ENCODE results near the gene UNC45B. TPM values are rescaled to one million over a fixed set of nuclear protein-coding genes. Genes with fewer than 3 reads are reported as not detected.

Gene UNC45B, protein sequence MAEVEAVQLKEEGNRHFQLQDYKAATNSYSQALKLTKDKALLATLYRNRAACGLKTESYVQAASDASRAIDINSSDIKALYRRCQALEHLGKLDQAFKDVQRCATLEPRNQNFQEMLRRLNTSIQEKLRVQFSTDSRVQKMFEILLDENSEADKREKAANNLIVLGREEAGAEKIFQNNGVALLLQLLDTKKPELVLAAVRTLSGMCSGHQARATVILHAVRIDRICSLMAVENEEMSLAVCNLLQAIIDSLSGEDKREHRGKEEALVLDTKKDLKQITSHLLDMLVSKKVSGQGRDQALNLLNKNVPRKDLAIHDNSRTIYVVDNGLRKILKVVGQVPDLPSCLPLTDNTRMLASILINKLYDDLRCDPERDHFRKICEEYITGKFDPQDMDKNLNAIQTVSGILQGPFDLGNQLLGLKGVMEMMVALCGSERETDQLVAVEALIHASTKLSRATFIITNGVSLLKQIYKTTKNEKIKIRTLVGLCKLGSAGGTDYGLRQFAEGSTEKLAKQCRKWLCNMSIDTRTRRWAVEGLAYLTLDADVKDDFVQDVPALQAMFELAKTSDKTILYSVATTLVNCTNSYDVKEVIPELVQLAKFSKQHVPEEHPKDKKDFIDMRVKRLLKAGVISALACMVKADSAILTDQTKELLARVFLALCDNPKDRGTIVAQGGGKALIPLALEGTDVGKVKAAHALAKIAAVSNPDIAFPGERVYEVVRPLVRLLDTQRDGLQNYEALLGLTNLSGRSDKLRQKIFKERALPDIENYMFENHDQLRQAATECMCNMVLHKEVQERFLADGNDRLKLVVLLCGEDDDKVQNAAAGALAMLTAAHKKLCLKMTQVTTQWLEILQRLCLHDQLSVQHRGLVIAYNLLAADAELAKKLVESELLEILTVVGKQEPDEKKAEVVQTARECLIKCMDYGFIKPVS
- total RNA-seq (2021): 0.07 and 0.22 TPM in 2 replicates
- long read RNA-seq: 0 reads

DNA sequence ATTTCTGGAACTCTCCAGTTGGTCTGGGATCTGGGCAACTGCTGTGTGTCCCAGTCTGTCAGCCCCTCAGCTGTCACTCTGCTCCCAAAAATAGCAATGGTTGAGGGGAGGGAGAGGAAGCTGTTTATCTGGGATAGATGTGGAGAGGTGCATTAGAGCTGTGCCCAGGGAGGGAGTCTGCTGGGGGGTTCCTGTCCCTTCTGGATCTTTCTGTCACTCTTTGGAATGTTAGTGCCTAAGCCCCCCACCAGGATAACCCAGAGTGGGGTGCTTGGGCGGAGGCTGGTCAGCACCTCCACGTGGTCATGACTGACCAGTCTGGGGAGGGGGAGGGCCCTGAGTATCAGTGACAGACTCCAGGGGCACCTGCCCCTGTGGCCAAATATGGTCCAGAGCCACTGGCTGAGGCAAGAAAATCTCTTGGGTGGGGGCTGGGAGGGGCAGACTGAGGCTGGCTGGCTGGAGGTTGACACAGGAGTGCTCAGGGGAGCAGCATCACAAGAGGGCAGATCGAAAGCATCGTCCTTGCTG lies at the start of gene UNC45B:
Gene UNC45B (plus strand): TSS at position 443 of the 531 bp plus-strand sequence. CDS start 447 bp downstream, outside the sequence.
- no peak within 1 kb of the TSS for H3K4me2 ChIP-seq (ENCODE audit: insufficient read depth, insufficient read length, low read length)
- TF ChIP-seq, protein P1, sequence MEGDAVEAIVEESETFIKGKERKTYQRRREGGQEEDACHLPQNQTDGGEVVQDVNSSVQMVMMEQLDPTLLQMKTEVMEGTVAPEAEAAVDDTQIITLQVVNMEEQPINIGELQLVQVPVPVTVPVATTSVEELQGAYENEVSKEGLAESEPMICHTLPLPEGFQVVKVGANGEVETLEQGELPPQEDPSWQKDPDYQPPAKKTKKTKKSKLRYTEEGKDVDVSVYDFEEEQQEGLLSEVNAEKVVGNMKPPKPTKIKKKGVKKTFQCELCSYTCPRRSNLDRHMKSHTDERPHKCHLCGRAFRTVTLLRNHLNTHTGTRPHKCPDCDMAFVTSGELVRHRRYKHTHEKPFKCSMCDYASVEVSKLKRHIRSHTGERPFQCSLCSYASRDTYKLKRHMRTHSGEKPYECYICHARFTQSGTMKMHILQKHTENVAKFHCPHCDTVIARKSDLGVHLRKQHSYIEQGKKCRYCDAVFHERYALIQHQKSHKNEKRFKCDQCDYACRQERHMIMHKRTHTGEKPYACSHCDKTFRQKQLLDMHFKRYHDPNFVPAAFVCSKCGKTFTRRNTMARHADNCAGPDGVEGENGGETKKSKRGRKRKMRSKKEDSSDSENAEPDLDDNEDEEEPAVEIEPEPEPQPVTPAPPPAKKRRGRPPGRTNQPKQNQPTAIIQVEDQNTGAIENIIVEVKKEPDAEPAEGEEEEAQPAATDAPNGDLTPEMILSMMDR (conservative IDR thresholded peaks at IDR 0.05): no peak
- H3K27me3 ChIP-seq (ENCODE audit: insufficient read depth, low read length): no peaks in the 10 kb centered on the region
- H2BK20ac ChIP-seq (ENCODE audit: low read depth, low read length, poor library complexity, severe bottlenecking): no peak within 1 kb of the TSS
- WGBS (ENCODE audit: extremely low coverage, insufficient read length, low lambda C conversion rate): no CpG with 5 or more reads among the region's 4 CpGs
- no peak within 1 kb of the TSS for H2BK120ac ChIP-seq (ENCODE audit: low read depth, low read length, poor library complexity, severe bottlenecking)
- H3K9me3 ChIP-seq (ENCODE audit: control insufficient read depth, low read depth, low read length): no peaks in the 10 kb centered on the region
- H3K27me3 Mint-ChIP-seq (ENCODE audit: low read depth): peaks cover 5% of the 10 kb centered on the region
- no peaks in the 10 kb centered on the region; a peak in 1 of 5 replicates for H3K9me3 Mint-ChIP-seq
- H2AK5ac ChIP-seq (ENCODE audit: insufficient read length, low read length): no peak within 1 kb of the TSS
- DNase-seq: no peak
- H3K27ac ChIP-seq (ENCODE audit: insufficient read length, low read depth, low read length): no peak within 1 kb of the TSS
- H3K56ac ChIP-seq (ENCODE audit: insufficient read length, low read depth, low read length): no peak within 1 kb of the TSS
- H3K79me2 ChIP-seq (ENCODE audit: insufficient read depth, low read length): no peaks in the 10 kb centered on the region
- no peak within 1 kb of the TSS for H3K9ac ChIP-seq (ENCODE audit: extremely low read depth, insufficient read length, low read length)
- no peak within 1 kb of the TSS for H4K5ac ChIP-seq (ENCODE audit: insufficient read length, low read depth, low read length)
- no peak within 1 kb of the TSS for H4K91ac ChIP-seq (ENCODE audit: insufficient read length, low read depth, low read length)
- no peak within 1 kb of the TSS for H2BK5ac ChIP-seq (ENCODE audit: insufficient read length, low read length)
- no peak within 1 kb of the TSS; the same call in 1 of the 2 replicates for H3K14ac ChIP-seq (ENCODE audit: insufficient read depth, low read length)
- H3K4me1 Mint-ChIP-seq: peaks cover 6 to 20% of the 10 kb centered on the region in 2 experiments
- no peaks in the 10 kb centered on the region for H4K20me1 ChIP-seq (ENCODE audit: control insufficient read depth, insufficient read depth, insufficient read length)
- no peak within 1 kb of the TSS for H3K18ac ChIP-seq (ENCODE audit: insufficient read length, low read depth, low read length)
- no peaks in the 10 kb centered on the region for H3K23me2 ChIP-seq (ENCODE audit: insufficient read length, low read depth, low read length, poor library complexity, severe bottlenecking)
- no peak within 1 kb of the TSS for H3K23ac ChIP-seq (ENCODE audit: insufficient read length, low read depth, low read length)
- no peaks in the 10 kb centered on the region for H3K4me1 ChIP-seq (ENCODE audit: insufficient read depth, low read length)
- H2BK12ac ChIP-seq (ENCODE audit: insufficient read length, low read depth, low read length): no peak within 1 kb of the TSS
- H3T11ph ChIP-seq (ENCODE audit: low read length): no peak within 1 kb of the TSS
- H4K8ac ChIP-seq (replicated peaks; ENCODE audit: insufficient read length, low read depth, low read length): no peak within 1 kb of the TSS
- no peaks in the 10 kb centered on the region for H3K36me3 Mint-ChIP-seq (ENCODE audit: insufficient read depth in 1 of 3, low read depth in 3 of 3)
- H2BK15ac ChIP-seq (ENCODE audit: low read depth, low read length): no peak within 1 kb of the TSS
- H3K4ac ChIP-seq (ENCODE audit: low read depth, low read length): no peak within 1 kb of the TSS
- no peaks in the 10 kb centered on the region for H3K79me1 ChIP-seq (ENCODE audit: insufficient read depth, low read depth, low read length, poor library complexity, severe bottlenecking)
- no peak within 1 kb of the TSS for H3K4me3 Mint-ChIP-seq
- H3K27ac Mint-ChIP-seq: no peak within 1 kb of the TSS; a peak in 1 of 7 replicates
- no peak within 1 kb of the TSS for H2AFZ ChIP-seq (ENCODE audit: low read length)

Data from H9 (cell line).